GM12872 (cell line): Measurements from ENCODE around the gene CHD9.

Experiments
- TF ChIP-seq, protein P1 (sequence below): IDR thresholded peaks from 3 replicates; pipeline ENCODE4 v1.5.1; 2011; ENCODE audit warnings: low read depth, mild to moderate bottlenecking, low read length, moderate library complexity; ENCODE audit not compliant: insufficient read depth

The CHD9 gene

DNA sequence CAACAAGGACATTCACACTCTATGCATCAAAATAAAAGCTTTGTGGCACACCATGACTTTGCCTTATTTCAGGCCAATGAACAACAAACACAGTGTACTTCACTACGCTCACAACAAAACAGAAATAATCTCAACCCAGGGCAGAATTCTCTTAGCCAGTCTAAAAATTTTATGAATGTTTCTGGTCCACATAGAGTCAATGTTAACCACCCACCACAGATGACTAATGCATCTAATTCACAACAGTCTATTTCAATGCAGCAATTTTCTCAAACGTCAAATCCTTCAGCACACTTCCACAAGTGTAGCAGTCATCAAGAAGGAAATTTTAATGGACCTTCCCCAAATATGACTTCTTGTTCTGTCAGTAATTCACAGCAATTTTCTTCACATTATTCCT lies 101.7 kb downstream of the CHD9 start:
- TF ChIP-seq, protein P1, sequence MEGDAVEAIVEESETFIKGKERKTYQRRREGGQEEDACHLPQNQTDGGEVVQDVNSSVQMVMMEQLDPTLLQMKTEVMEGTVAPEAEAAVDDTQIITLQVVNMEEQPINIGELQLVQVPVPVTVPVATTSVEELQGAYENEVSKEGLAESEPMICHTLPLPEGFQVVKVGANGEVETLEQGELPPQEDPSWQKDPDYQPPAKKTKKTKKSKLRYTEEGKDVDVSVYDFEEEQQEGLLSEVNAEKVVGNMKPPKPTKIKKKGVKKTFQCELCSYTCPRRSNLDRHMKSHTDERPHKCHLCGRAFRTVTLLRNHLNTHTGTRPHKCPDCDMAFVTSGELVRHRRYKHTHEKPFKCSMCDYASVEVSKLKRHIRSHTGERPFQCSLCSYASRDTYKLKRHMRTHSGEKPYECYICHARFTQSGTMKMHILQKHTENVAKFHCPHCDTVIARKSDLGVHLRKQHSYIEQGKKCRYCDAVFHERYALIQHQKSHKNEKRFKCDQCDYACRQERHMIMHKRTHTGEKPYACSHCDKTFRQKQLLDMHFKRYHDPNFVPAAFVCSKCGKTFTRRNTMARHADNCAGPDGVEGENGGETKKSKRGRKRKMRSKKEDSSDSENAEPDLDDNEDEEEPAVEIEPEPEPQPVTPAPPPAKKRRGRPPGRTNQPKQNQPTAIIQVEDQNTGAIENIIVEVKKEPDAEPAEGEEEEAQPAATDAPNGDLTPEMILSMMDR = no peak

- TF ChIP-seq, protein P1 = peak; percentile 63; the same call in 2 of the 3 replicates
Measured at GRCh38 chr16:53159781-53160436, 105.1 kb downstream of the CHD9 start.

DNA sequence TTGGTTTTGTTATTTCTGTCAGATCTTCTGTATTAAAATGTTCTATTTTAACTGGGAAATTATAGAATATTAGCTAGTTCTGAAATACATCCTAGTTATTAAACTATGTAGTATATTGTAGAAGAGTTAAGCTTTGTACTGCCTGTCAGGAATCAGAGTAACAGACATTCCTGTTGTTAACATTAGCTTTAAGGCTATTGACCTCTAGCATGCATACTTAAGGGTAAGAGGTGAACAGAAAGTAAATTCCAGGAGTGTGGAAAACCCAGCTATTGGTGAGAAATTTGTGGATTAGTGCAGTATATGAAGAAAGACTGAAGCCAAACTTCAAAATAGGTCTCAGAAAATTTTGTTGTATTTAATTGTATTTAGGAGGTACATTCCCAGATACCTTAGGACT lies 111.3 kb downstream of the CHD9 start:
- TF ChIP-seq, protein P1 = no peak

DNA sequence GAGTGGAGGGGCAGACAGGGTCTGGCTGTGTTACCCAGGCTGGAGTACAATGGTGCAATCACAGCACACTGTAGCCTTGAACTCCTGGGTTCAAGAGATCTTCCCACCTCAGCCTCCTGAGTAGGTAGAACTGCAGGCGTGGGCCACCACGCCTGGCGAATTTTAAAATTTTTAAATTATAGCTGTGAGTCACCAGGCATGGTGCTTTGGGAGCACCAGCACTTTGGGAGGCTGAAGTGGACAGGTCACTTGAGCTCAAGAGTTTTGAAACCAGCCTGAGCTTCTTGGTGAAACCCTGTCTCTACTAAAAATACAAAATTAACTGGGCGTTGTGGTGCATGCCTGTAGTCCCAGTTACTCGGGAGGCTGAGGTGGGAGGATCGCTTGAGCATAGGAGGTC lies 114.0 kb downstream of the CHD9 start:
- TF ChIP-seq, protein P1 = no peak

DNA sequence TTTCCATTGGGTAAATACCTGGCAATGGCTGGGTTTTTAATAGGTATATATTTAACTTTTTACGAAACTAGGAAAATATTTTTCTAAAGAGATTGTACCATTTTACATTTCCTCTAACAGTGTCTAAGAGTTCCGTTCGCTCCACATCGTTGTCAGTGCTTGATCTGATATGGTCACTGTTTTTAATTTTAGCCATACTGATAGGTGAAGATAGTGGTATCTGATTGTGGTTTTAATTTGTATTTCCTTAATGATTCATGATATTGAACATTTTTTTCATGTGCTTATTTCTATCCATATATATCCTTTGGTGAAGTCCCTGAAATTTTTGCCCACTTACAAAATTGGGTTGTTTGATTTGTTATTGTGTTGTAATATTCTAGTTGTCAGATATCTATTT lies 117.7 kb downstream of the CHD9 start:
- TF ChIP-seq, protein P1 = no peak

- TF ChIP-seq, protein P1 = no peak
Measured at GRCh38 chr16:53175118-53175517, 120.3 kb downstream of the CHD9 start.

DNA sequence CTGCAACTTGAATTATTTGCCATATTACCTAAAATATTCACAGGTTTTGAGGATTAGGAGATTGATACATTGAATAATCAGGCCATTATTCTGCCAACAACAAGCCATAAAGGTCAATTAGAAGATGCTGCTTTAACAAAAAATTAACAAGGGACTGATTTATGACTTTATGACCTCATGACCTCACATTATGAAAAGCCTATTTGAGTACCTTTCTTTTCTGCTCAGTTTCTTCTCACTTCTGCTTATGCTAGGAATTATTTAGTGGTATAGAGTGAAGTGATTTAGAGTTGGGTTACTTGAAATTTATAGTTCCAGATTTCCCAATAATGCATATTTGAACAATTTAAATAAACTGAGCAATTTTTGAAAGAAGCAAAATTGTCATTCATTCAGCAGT lies 121.6 kb downstream of the CHD9 start:
- TF ChIP-seq, protein P1 = no peak
